GM21390 (cell line): ENCODE data around the gene VAC14.
"Not testable (repeated sequence)": the region's sequence is repeated elsewhere in the genome, so short reads cannot be mapped to it uniquely, and the experiment has no call there.

ENCODE experiments used
- ATAC-seq: cut with Tn5 transposase; IDR thresholded peaks from one replicate; pipeline ENCODE4 v1.9.1; 2021; ENCODE audit not compliant: unreplicated experiment

Gene VAC14

GRCh38 chr16:70651524-70651923 is 149.4 kb downstream of the VAC14 start:
- ATAC-seq: no peak

- no peak for ATAC-seq
These were observed 150.7 kb downstream of the VAC14 start for GRCh38 chr16:70650216-70650615.

GRCh38 chr16:70649300-70649699 is 151.7 kb downstream of the VAC14 start:
- ATAC-seq: no peak

DNA sequence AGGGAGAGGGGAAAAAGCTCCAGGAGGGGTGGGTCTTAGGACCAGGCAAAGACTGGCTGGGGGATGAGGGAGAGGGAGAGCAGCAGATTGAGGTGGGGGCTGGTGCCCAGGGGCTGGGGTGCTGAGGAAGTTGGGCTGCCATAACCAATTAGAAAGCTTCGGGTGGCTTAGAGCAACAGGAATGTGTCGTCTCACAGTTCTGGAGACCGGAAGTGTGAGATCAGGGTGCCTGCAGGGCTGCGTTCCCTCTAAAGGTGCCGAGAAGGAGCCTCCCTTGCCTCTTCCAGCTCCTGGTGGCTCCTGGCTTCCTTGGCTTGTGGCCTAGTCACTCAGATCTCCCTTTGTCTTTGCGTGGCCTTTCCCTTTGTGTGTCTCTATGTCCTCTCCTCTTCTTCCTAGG is 152.4 kb downstream of the VAC14 start:
- no peak for ATAC-seq

DNA sequence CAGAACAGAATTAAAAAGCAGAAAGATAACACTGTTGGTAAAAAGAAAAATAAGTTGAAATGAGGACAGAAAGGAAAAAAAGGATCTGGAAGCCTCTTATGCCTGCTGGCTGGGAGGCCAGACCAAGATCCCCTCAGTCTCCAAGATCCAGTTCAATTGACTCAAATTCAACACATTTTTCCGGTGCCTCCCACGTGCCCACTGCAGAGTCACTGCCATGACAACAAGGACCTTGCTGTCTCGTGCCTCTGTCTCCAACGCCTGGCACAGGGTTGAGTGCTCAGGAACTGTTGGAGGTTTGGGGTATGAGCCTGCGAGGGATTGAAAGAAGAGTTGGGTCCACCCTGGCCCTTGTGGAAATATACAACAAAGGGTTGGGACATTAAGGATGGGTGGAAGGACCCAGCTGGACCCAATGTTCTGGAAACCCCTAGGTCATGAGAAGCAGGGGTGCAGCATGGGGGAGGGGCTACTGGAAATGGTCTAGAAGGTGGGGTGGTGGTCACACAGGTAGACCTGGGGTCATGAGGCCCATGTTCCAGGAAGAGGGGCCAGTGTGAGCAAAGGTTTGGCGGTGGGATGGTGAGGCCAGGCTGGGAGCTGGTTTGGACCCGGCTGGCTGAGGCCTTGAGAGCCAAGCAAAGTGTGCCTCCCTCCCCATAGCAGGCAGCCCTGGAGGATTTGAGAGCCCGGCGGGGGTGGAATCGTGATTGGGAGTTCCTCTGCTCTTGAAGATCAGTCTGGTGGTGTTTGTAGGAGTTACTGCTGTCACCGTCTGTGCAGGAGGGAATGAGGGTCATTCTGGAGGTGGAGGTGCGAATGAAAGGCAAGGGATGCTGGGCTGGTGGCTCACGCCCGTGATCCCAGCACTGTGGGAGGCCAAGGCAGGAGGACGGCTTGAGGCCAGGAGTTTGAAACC is 153.3 kb downstream of the VAC14 start:
- ATAC-seq: no peak

GRCh38 chr16:70646260-70647241 is 154.4 kb downstream of the VAC14 start, which contains the start of gene IL34:
IL34 (plus strand) TSS chr16:70646559; CDS start chr16:70646948, 389 bp downstream.
- ATAC-seq: no peak

DNA sequence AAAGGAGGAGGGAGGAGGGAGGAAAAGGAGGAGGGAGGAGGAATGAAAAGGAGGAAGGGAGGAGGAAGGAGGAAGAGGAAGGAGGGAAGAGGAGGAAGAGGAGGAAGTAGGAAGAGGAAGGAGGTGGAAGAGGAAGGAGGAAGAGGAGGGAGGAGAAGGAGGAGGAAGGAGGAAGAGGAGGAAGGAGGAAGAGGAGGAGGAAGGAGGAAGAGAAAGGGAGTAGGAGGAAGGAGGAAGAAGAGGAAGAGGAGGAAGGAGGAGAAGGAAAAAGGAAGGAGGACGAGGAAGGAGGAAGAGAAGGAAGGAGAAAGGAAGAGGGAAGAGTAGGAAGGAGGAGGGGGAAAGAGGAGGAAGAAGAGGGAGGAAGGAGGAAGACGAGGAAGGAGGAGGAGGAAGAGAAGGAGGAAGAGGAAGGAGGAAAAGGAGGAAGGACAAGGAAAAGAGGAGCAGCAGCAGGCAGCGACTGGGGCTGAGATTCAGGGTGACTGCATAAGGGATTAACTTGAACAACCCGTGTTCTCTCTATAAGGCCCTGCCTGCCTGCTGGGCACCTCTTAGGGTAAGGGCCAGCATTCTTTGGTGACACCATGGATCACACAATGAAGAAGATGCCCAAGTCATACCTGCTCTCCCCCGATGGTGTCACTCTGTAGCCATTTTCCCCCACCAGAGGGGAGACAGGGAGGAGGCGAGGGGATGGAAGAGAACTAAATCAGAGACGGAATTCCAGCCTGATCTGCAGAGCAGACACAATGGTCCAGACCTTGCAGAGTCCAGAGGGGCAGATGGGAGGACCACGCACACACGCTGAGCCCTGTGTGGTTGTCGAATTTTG is 156.0 kb downstream of the VAC14 start:
- no peak for ATAC-seq

GRCh38 chr16:70643264-70643663 is 157.7 kb downstream of the VAC14 start:
- ATAC-seq: not testable (repeated sequence)

- no peak for ATAC-seq
These were observed 158.3 kb downstream of the VAC14 start for GRCh38 chr16:70642633-70643032.

- no peak for ATAC-seq
These were observed 161.9 kb downstream of the VAC14 start for GRCh38 chr16:70638814-70639792.
